Mesodermal cell (in vitro differentiated cells): ENCODE data around the gene ZSCAN5C.
"Not testable (repeated sequence)": the region's sequence is repeated elsewhere in the genome, so short reads cannot be mapped to it uniquely, and the experiment has no call there.

Experiments
- H3K27ac ChIP-seq: 2 replicates; pipeline ENCODE4 v1.7.0; 2013; ENCODE audit warnings: mild to moderate bottlenecking, low read depth, low read length, moderate library complexity; ENCODE audit not compliant: severe bottlenecking
- H3K36me3 ChIP-seq: 2 replicates; pipeline ENCODE4 v1.7.1; 2013; ENCODE audit warnings: mild to moderate bottlenecking, low read length, moderate library complexity; ENCODE audit not compliant: control insufficient read depth, insufficient read depth
- H3K4me1 ChIP-seq: one replicate; pipeline ENCODE4 v1.7.1; 2013; ENCODE audit warnings: mild to moderate bottlenecking, low read length; ENCODE audit not compliant: insufficient read depth, control insufficient read depth, poor library complexity, severe bottlenecking
- H3K4me3 ChIP-seq: 2 replicates; pipeline ENCODE4 v1.7.0; 2013; ENCODE audit warnings: low read length, control low read depth, mild to moderate bottlenecking; ENCODE audit not compliant: insufficient read depth, poor library complexity, severe bottlenecking; ENCODE audit errors: extremely low read depth
- H3K9me3 ChIP-seq: 2 replicates; pipeline ENCODE4 v1.7.1; 2013; ENCODE audit warnings: mild to moderate bottlenecking, low read length, moderate library complexity; ENCODE audit not compliant: control insufficient read depth
- WGBS, 2 experiments: methylation state at CpG; one replicate each; pipeline ENCODE4 v1.1.5; 2013; ENCODE audit warnings: missing lambda C conversion rate in 2 of 2; ENCODE audit not compliant: insufficient coverage in 2 of 2; 5-methylcytosine and 5-hydroxymethylcytosine counted together

Gene ZSCAN5C

GRCh38 chr19:56163097-56163496, 39.0 kb upstream of the ZSCAN5C start:
- Histone ChIP-seq H3K27ac (no peak overlapping the region), H3K4me1 (peaks cover 9% of the 10 kb centered on the region), H3K9me3 (no peaks in the 10 kb centered on the region), H3K36me3 (peaks cover 19% of the 10 kb centered on the region), H3K4me3 (no peak overlapping the region)
- 94 to 95% methylated on average over 13 of the region's 13 CpGs for WGBS, 2 experiments

- Histone ChIP-seq H3K4me1 (peaks cover 6% of the 10 kb centered on the region), H3K9me3 (no peaks in the 10 kb centered on the region), H3K36me3 (no peaks in the 10 kb centered on the region), H3K27ac (no peak overlapping the region), H3K4me3 (no peak overlapping the region)
- WGBS, 2 experiments: 25 to 45% methylated on average over 4 to 5 of the region's 7 CpGs
Observed at GRCh38 chr19:56167064-56167578, 35.0 kb upstream of the ZSCAN5C start.

- 80 to 82% methylated on average over 14 of the region's 14 CpGs for WGBS, 2 experiments
- no peaks in the 10 kb centered on the region for H3K36me3 ChIP-seq
- no peaks in the 10 kb centered on the region for H3K9me3 ChIP-seq
- no peak overlapping the region for H3K4me3 ChIP-seq
- no peaks in the 10 kb centered on the region for H3K4me1 ChIP-seq
- no peak overlapping the region for H3K27ac ChIP-seq
Observed at GRCh38 chr19:56170261-56170660, 31.8 kb upstream of the ZSCAN5C start.

GRCh38 chr19:56174086-56174485, 28.0 kb upstream of the ZSCAN5C start:
- no peaks in the 10 kb centered on the region for H3K36me3 ChIP-seq
- no peaks in the 10 kb centered on the region for H3K9me3 ChIP-seq
- no peak overlapping the region for H3K4me3 ChIP-seq
- H3K27ac ChIP-seq: no peak overlapping the region
- no peaks in the 10 kb centered on the region for H3K4me1 ChIP-seq
- 27 to 36% methylated on average over 3 to 4 of the region's 9 CpGs for WGBS, 2 experiments

GRCh38 chr19:56174550-56174949, 27.5 kb upstream of the ZSCAN5C start:
- no peak overlapping the region for H3K27ac ChIP-seq
- no peaks in the 10 kb centered on the region for H3K4me1 ChIP-seq
- H3K4me3 ChIP-seq: no peak overlapping the region
- WGBS, 2 experiments: 69 to 72% methylated on average over 6 to 11 of the region's 11 CpGs
- H3K9me3 ChIP-seq: no peaks in the 10 kb centered on the region
- H3K36me3 ChIP-seq: no peaks in the 10 kb centered on the region

GRCh38 chr19:56175861-56176307, 26.2 kb upstream of the ZSCAN5C start, which contains the start of gene GALP:
Gene GALP (plus strand): TSS chr19:56176008. CDS start chr19:56177109, 1,101 bp downstream.
- not testable (repeated sequence) for H3K27ac ChIP-seq, H3K9me3 ChIP-seq, H3K4me1 ChIP-seq, H3K36me3 ChIP-seq, H3K4me3 ChIP-seq
- WGBS, 2 experiments: 55 to 58% methylated on average over 9 to 12 of the region's 15 CpGs

- WGBS, 2 experiments: 66 to 86% methylated on average over 4 to 9 of the region's 11 CpGs
- H3K4me3 ChIP-seq: not testable (repeated sequence)
Observed at GRCh38 chr19:56176310-56176709, 25.8 kb upstream of the ZSCAN5C start.

GRCh38 chr19:56176881-56177280, 25.2 kb upstream of the ZSCAN5C start:
- Histone ChIP-seq H3K4me3 (no peak overlapping the region), H3K9me3 (no peaks in the 10 kb centered on the region), H3K27ac (no peak overlapping the region), H3K4me1 (no peaks in the 10 kb centered on the region), H3K36me3 (no peaks in the 10 kb centered on the region)
- WGBS, 2 experiments: 90 to 95% methylated on average over 11 to 15 of the region's 18 CpGs

More at GRCh38 chr19:56176310-56176709, 25.8 kb upstream of the ZSCAN5C start:
- H3K36me3 ChIP-seq, H3K9me3 ChIP-seq, H3K4me1 ChIP-seq, H3K27ac ChIP-seq: not testable (repeated sequence)

GRCh38 chr19:56177564-56178243, 24.4 kb upstream of the ZSCAN5C start:
- no peak overlapping the region for H3K27ac ChIP-seq
- no peaks in the 10 kb centered on the region for H3K9me3 ChIP-seq
- H3K36me3 ChIP-seq: no peaks in the 10 kb centered on the region
- no peak overlapping the region for H3K4me3 ChIP-seq
- WGBS, 2 experiments: 71 to 78% methylated on average over 5 to 11 of the region's 11 CpGs
- no peaks in the 10 kb centered on the region for H3K4me1 ChIP-seq

GRCh38 chr19:56189785-56190184, 12.3 kb upstream of the ZSCAN5C start:
- WGBS, 2 experiments: 77 to 83% methylated on average over 15 to 17 of the region's 17 CpGs
- Histone ChIP-seq H3K4me1 (no peaks in the 10 kb centered on the region), H3K9me3 (no peaks in the 10 kb centered on the region), H3K36me3 (no peaks in the 10 kb centered on the region), H3K27ac (no peak overlapping the region), H3K4me3 (no peak overlapping the region)

GRCh38 chr19:56191115-56191514, 11.0 kb upstream of the ZSCAN5C start:
- 76 to 90% methylated on average over 4 to 7 of the region's 7 CpGs for WGBS, 2 experiments
- H3K4me1 ChIP-seq: no peaks in the 10 kb centered on the region

More at GRCh38 chr19:56191115-56191514, 11.0 kb upstream of the ZSCAN5C start:
- Histone ChIP-seq H3K36me3 (no peaks in the 10 kb centered on the region), H3K27ac (no peak overlapping the region), H3K4me3 (no peak overlapping the region), H3K9me3 (no peaks in the 10 kb centered on the region)
